T-cell (primary cell): ENCODE data around the gene ACER3. TPM values are rescaled to one million over a fixed set of nuclear protein-coding genes. Genes with fewer than 3 reads are reported as not detected.
"Not testable (repeated sequence)": the region's sequence is repeated elsewhere in the genome, so short reads cannot be mapped to it uniquely, and the experiment has no call there.

Source experiments
- ATAC-seq, 4 experiments: fragments of 200-7000 bp in 3 of 4; fragments of 150-1000 bp in 1 of 4; cut with Tn5 transposase; replicated peaks in 1 of 4; 1 replicate in 3 of 4; 2 replicates in 1 of 4; pipeline ENCODE4 v1.10.0; 2021; ENCODE audit warnings: moderate library complexity in 3 of 4, mild to moderate bottlenecking in 2 of 4, moderate number of reproducible peaks in 1 of 4
- CTCF ChIA-PET, 2 donors: fragments of 300-600 bp; sonication (Branson Sonifier 250); formaldehyde crosslinking; loops; one replicate each; lab custom pipeline; 2022; ENCODE audit warnings: antibody characterized with exemption in 2 of 2; lab: Charles Lee
- POLR2A ChIA-PET, 2 donors: fragments of 300-600 bp; sonication (Branson Sonifier 250); formaldehyde crosslinking; loops; one replicate each; lab custom pipeline; 2022; ENCODE audit warnings: antibody characterized with exemption in 2 of 2; lab: Charles Lee
- DNase-seq, 35 experiments: peaks; one replicate each; pipeline versions ENCODE4 v3.0.0 to v3.0.0-alpha.2; 2013 to 2023
- H3K27ac ChIP-seq: one replicate; pipeline ENCODE4 v1.5.1; 2013; ENCODE audit warnings: low read length
- H3K27me3 ChIP-seq, 2 experiments: replicated peaks in 1 of 2; 1 replicate in 1 of 2; 2 replicates in 1 of 2; pipeline versions ENCODE4 v1.6.1 to v1.7.0; 2013; ENCODE audit warnings: low read length in 1 of 2, mixed read lengths in 1 of 2; ENCODE audit not compliant: control insufficient read depth in 2 of 2, insufficient read depth in 2 of 2; ENCODE audit errors: extremely low read depth in 1 of 2
- H3K36me3 ChIP-seq, 2 donors: 1 replicate in 1 of 2; 2 replicates in 1 of 2; pipeline versions ENCODE4 v1.6.1 to v1.7.0; 2013; ENCODE audit warnings: low read length in 1 of 2; ENCODE audit not compliant: control insufficient read depth in 2 of 2, insufficient read depth in 1 of 2; ENCODE audit errors: extremely low read depth in 1 of 2
- H3K4me1 ChIP-seq, 2 experiments: 1 replicate in 1 of 2; 2 replicates in 1 of 2; pipeline versions ENCODE4 v1.6.1 to v1.7.0; 2013; ENCODE audit warnings: low read length in 2 of 2, mixed read lengths in 1 of 2; ENCODE audit not compliant: insufficient read depth in 2 of 2, control insufficient read depth in 1 of 2; ENCODE audit errors: extremely low read depth in 1 of 2
- H3K4me3 ChIP-seq, 2 donors: 1 replicate in 1 of 2; 2 replicates in 1 of 2; pipeline versions ENCODE4 v1.5.1 to v1.7.0; 2013; ENCODE audit warnings: mild to moderate bottlenecking in 2 of 2, low read length in 1 of 2, moderate library complexity in 1 of 2; ENCODE audit not compliant: control insufficient read depth in 1 of 2; ENCODE audit errors: extremely low read depth in 1 of 2
- H3K9me3 ChIP-seq: 2 replicates; pipeline ENCODE4 v1.7.0; 2013
- H3K27ac Mint-ChIP-seq, 2 donors: one replicate each; pipeline ENCODE4 v1.8.0; 2020 to 2021; ENCODE audit warnings: mild to moderate bottlenecking in 2 of 2, mixed read lengths in 2 of 2
- H3K27me3 Mint-ChIP-seq, 2 donors: one replicate each; pipeline ENCODE4 v1.8.0; 2021 to 2022; ENCODE audit warnings: mixed read lengths in 2 of 2
- H3K36me3 Mint-ChIP-seq: one replicate; pipeline ENCODE4 v1.8.0; 2021; ENCODE audit warnings: mixed read lengths
- H3K4me1 Mint-ChIP-seq, 3 donors: one replicate each; pipeline ENCODE4 v1.8.0; 2020 to 2022; ENCODE audit warnings: mixed read lengths in 3 of 3, mild to moderate bottlenecking in 1 of 3
- H3K4me3 Mint-ChIP-seq, 3 donors: one replicate each; pipeline ENCODE4 v1.8.0; 2020 to 2022; ENCODE audit warnings: mild to moderate bottlenecking in 3 of 3, mixed read lengths in 3 of 3, moderate library complexity in 3 of 3
- H3K9me3 Mint-ChIP-seq, 3 donors: one replicate each; pipeline ENCODE4 v1.8.0; 2020 to 2022; ENCODE audit warnings: mixed read lengths in 3 of 3
- WGBS: methylation state at CpG from one replicate; pipeline ENCODE4 v1.1.5; 2013; ENCODE audit warnings: missing lambda C conversion rate; ENCODE audit not compliant: insufficient coverage; 5-methylcytosine and 5-hydroxymethylcytosine counted together
- total RNA-seq, 35 experiments: library from RNA in 6 of 35; stranded (reverse) in 6 of 35; fragments of 120-200 nt in 1 of 35; gene quantifications; one replicate each; pipeline versions ENCODE4 v1.2.1 to v1.2.4 and lab custom pipeline; 2013 to 2026

ACER3 gene
- total RNA-seq, 5 donors from 2014 or later (not counting 1 experiment from before 2014, with no cell fraction given): 4.3 to 9.0 (median 5.2) TPM

- ATAC-seq (peak; percentile 87 to 91 (median 90)), DNase-seq (peak; percentile 25 to 95 (median 81))
- no CpG with 5 or more reads among the region's 15 CpGs for WGBS
- peaks cover 0 to 19% of the 10 kb centered on the region in 2 experiments for H3K27me3 ChIP-seq
- peak overlapping the region; percentile 19 to 50 for H3K27ac Mint-ChIP-seq
- peaks cover 10 to 13% (median 13%) of the 10 kb centered on the region in 3 donors for H3K4me1 Mint-ChIP-seq
- peaks cover 2 to 12% of the 10 kb centered on the region in 2 experiments for H3K4me1 ChIP-seq
- peak overlapping the region; percentile 66 to 74 (median 67) for H3K4me3 Mint-ChIP-seq
- peak overlapping the region; percentile 70 for H3K27ac ChIP-seq
- no peaks in the 10 kb centered on the region for H3K9me3 ChIP-seq
- ChIA-PET CTCF (interaction anchor here (0.6 to 2.7 kb wide), 25 partner anchors 11 to 1527 kb away, joined by 3 to 79 read pairs (median 5); partner anchors contain the start of genes B3GNT6 (in 1 of the 2), CAPN5 (in 1 of the 2) and NARS2 (in 1 of the 2)), POLR2A (interaction anchor here (0.6 to 1.2 kb wide), 8 partner anchors 19 to 1156 kb away, joined by 3 to 11 read pairs (median 6); partner anchors contain the start of genes CAPN5 (in 1 of the 2) and INTS4 (in 1 of the 2))
- H3K36me3 ChIP-seq: no peaks in the 10 kb centered on the region
- H3K36me3 Mint-ChIP-seq: no peaks in the 10 kb centered on the region
- peaks cover 12 to 17% of the 10 kb centered on the region in 2 donors for H3K27me3 Mint-ChIP-seq
- no peaks in the 10 kb centered on the region for H3K9me3 Mint-ChIP-seq
- H3K4me3 ChIP-seq: peak overlapping the region; percentile 53 to 56
These were observed 186.5 kb downstream of the ACER3 start for GRCh38 chr11:77047007-77047927.

GRCh38 chr11:77047928-77048446 is 187.3 kb downstream of the ACER3 start:
- Mint-ChIP-seq H3K4me3 (peak overlapping the region in 1 of 3 donors; percentile 66), H3K4me1 (peaks cover 10 to 13% (median 13%) of the 10 kb centered on the region in 3 donors), H3K27me3 (peaks cover 8 to 13% of the 10 kb centered on the region in 2 donors)
- H3K4me3 ChIP-seq, H3K36me3 Mint-ChIP-seq, H3K9me3 ChIP-seq, ATAC-seq, H3K9me3 Mint-ChIP-seq, H3K27ac ChIP-seq, H3K27ac Mint-ChIP-seq, H3K36me3 ChIP-seq: not testable (repeated sequence)
- Histone ChIP-seq H3K4me1 (peaks cover 2 to 12% of the 10 kb centered on the region in 2 experiments), H3K27me3 (peaks cover 0 to 14% of the 10 kb centered on the region in 2 experiments)
- no CpG with 5 or more reads among the region's 7 CpGs for WGBS
- peak in 1 of 35 experiments; percentile 10 for DNase-seq
- ChIA-PET POLR2A (interaction anchor here (0.6 to 1.2 kb wide), 7 partner anchors 19 to 1156 kb away, joined by 3 to 11 read pairs (median 6); partner anchors contain the start of gene CAPN5 (in 1 of the 2)), CTCF (interaction anchor here (0.6 to 2.7 kb wide), 21 partner anchors 11 to 1527 kb away, joined by 3 to 79 read pairs (median 5); partner anchors contain the start of genes B3GNT6 (in 1 of the 2), CAPN5 (in 1 of the 2) and NARS2 (in 1 of the 2))

GRCh38 chr11:77049026-77049425 is 188.3 kb downstream of the ACER3 start:
- DNase-seq (no peak), ATAC-seq (no peak)
- no peaks in the 10 kb centered on the region for H3K9me3 Mint-ChIP-seq
- H3K27me3 ChIP-seq: peaks cover 0 to 6% of the 10 kb centered on the region in 2 experiments
- ChIA-PET POLR2A (no interaction called here), CTCF (interaction anchor here (0.8 to 2.7 kb wide), 2 partner anchors 42 kb away, joined by 3 to 79 read pairs; no protein-coding TSS in a partner anchor)
- no peak overlapping the region for H3K27ac ChIP-seq
- no peaks in the 10 kb centered on the region for H3K36me3 ChIP-seq
- H3K4me3 Mint-ChIP-seq: no peak overlapping the region
- WGBS: 60% methylated on average over 2 of the region's 6 CpGs
- H3K27ac Mint-ChIP-seq: peak overlapping the region in 1 of 2 donors; percentile 16
- no peaks in the 10 kb centered on the region for H3K36me3 Mint-ChIP-seq
- peaks cover 6 to 9% of the 10 kb centered on the region in 2 donors for H3K27me3 Mint-ChIP-seq
- H3K4me3 ChIP-seq: no peak overlapping the region
- peaks cover 10 to 13% (median 13%) of the 10 kb centered on the region in 3 donors for H3K4me1 Mint-ChIP-seq
- H3K4me1 ChIP-seq: peaks cover 2 to 12% of the 10 kb centered on the region in 2 experiments
- no peaks in the 10 kb centered on the region for H3K9me3 ChIP-seq

DNA sequence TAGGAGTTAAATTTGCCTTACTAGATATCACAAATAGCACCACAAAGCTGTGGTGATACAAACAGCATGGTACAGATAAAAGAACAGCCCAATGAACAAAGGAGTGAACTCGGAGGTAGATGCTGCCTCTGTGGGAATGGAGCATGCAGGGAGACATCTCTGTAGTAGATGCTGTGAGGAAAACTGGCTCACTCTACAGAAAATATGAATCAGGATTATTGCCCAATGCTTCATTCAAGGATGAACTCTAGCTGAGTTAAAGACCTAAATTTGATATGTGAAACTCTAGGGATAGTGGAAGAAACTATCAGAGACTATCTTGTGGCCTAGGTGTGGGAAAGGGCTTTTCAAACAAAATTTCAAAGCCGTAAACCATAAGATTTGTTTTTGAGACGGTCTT is 190.8 kb downstream of the ACER3 start:
- no peak overlapping the region for H3K27ac ChIP-seq
- H3K36me3 ChIP-seq: no peaks in the 10 kb centered on the region
- ATAC-seq (no peak), DNase-seq (no peak)
- no peak overlapping the region for H3K4me3 ChIP-seq
- Mint-ChIP-seq H3K4me3 (no peak overlapping the region), H3K4me1 (peaks cover 4 to 8% (median 6%) of the 10 kb centered on the region in 3 donors), H3K9me3 (no peaks in the 10 kb centered on the region), H3K27me3 (peaks cover 0 to 4% of the 10 kb centered on the region in 2 donors), H3K27ac (no peak overlapping the region), H3K36me3 (no peaks in the 10 kb centered on the region)
- ChIA-PET POLR2A (no interaction called here), CTCF (interaction anchor here in 1 of 2 donors (0.8 kb wide), 1 partner anchor 40 kb away, joined by 4 read pairs; no protein-coding TSS in a partner anchor)
- H3K4me1 ChIP-seq: peaks cover 2 to 4% of the 10 kb centered on the region in 2 experiments
- H3K9me3 ChIP-seq: no peaks in the 10 kb centered on the region
- WGBS: 100% methylated on average over 2 of the region's 3 CpGs
- peaks cover 0 to 6% of the 10 kb centered on the region in 2 experiments for H3K27me3 ChIP-seq

GRCh38 chr11:77052518-77052917 is 191.8 kb downstream of the ACER3 start:
- ATAC-seq (no peak), DNase-seq (no peak)
- Histone ChIP-seq H3K4me3 (no peak overlapping the region), H3K4me1 (no peaks in the 10 kb centered on the region), H3K36me3 (no peaks in the 10 kb centered on the region), H3K27ac (no peak overlapping the region), H3K27me3 (peaks cover 0 to 8% of the 10 kb centered on the region in 2 experiments), H3K9me3 (no peaks in the 10 kb centered on the region)
- no peak overlapping the region for H3K27ac Mint-ChIP-seq
- H3K4me1 Mint-ChIP-seq: no peaks in the 10 kb centered on the region
- no peak overlapping the region for H3K4me3 Mint-ChIP-seq
- WGBS: 85% methylated on average over 5 of the region's 7 CpGs
- peaks cover 0 to 3% (median 0%) of the 10 kb centered on the region in 3 donors for H3K9me3 Mint-ChIP-seq
- H3K27me3 Mint-ChIP-seq: peaks cover 0 to 4% of the 10 kb centered on the region in 2 donors
- H3K36me3 Mint-ChIP-seq: no peaks in the 10 kb centered on the region
- CTCF ChIA-PET: no interaction called here
- POLR2A ChIA-PET: no interaction called here
